Kidney epithelial cell (primary cell): ENCODE measurements around the gene GAA. TPM values are rescaled to one million over a fixed set of nuclear protein-coding genes. Genes with fewer than 3 reads are reported as not detected.

ENCODE experiments used
- DNase-seq: peaks from one replicate; pipeline ENCODE4 v3.0.0-alpha.2; 2010; ENCODE audit warnings: low read depth
- H3K27me3 ChIP-seq: 2 replicates; pipeline ENCODE4 v1.6.0; 2011; ENCODE audit warnings: low read length; ENCODE audit not compliant: control insufficient read depth, insufficient read depth
- H3K36me3 ChIP-seq: 2 replicates; pipeline ENCODE4 v1.5.1; 2011; ENCODE audit warnings: low read length; ENCODE audit not compliant: control insufficient read depth, insufficient read depth
- H3K4me3 ChIP-seq: 2 replicates; pipeline ENCODE4 v1.5.1; 2011; ENCODE audit warnings: low read depth, mild to moderate bottlenecking, control low read depth, low read length
- total RNA-seq: library from RNA; depleted of rRNA; stranded (reverse); fragments of >200 nt; gene quantifications from 2 replicates; pipeline ENCODE4 v1.2.3, GENCODE V29; 2015
- TF ChIP-seq, protein P1 (sequence below): IDR thresholded peaks from 2 replicates; pipeline ENCODE4 v1.5.1; 2011; ENCODE audit warnings: mild to moderate bottlenecking, moderate library complexity, low read length, control low read depth, inconsistent platforms; ENCODE audit not compliant: insufficient read depth, poor library complexity, severe bottlenecking

GAA gene
- total RNA-seq, 1 donor from 2014 or later, result 60.9 TPM

DNA sequence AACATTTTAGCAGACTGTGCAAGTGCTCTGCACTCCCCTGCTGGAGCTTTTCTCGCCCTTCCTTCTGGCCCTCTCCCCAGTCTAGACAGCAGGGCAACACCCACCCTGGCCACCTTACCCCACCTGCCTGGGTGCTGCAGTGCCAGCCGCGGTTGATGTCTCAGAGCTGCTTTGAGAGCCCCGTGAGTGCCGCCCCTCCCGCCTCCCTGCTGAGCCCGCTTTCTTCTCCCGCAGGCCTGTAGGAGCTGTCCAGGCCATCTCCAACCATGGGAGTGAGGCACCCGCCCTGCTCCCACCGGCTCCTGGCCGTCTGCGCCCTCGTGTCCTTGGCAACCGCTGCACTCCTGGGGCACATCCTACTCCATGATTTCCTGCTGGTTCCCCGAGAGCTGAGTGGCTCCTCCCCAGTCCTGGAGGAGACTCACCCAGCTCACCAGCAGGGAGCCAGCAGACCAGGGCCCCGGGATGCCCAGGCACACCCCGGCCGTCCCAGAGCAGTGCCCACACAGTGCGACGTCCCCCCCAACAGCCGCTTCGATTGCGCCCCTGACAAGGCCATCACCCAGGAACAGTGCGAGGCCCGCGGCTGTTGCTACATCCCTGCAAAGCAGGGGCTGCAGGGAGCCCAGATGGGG, 3.1 kb downstream of the GAA start:
- no peaks in the 10 kb centered on the region for H3K27me3 ChIP-seq
- TF ChIP-seq, protein P1, sequence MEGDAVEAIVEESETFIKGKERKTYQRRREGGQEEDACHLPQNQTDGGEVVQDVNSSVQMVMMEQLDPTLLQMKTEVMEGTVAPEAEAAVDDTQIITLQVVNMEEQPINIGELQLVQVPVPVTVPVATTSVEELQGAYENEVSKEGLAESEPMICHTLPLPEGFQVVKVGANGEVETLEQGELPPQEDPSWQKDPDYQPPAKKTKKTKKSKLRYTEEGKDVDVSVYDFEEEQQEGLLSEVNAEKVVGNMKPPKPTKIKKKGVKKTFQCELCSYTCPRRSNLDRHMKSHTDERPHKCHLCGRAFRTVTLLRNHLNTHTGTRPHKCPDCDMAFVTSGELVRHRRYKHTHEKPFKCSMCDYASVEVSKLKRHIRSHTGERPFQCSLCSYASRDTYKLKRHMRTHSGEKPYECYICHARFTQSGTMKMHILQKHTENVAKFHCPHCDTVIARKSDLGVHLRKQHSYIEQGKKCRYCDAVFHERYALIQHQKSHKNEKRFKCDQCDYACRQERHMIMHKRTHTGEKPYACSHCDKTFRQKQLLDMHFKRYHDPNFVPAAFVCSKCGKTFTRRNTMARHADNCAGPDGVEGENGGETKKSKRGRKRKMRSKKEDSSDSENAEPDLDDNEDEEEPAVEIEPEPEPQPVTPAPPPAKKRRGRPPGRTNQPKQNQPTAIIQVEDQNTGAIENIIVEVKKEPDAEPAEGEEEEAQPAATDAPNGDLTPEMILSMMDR, result no peak
- H3K4me3 ChIP-seq, result no peak overlapping the region
- no peak for DNase-seq
- no peaks in the 10 kb centered on the region for H3K36me3 ChIP-seq

DNA sequence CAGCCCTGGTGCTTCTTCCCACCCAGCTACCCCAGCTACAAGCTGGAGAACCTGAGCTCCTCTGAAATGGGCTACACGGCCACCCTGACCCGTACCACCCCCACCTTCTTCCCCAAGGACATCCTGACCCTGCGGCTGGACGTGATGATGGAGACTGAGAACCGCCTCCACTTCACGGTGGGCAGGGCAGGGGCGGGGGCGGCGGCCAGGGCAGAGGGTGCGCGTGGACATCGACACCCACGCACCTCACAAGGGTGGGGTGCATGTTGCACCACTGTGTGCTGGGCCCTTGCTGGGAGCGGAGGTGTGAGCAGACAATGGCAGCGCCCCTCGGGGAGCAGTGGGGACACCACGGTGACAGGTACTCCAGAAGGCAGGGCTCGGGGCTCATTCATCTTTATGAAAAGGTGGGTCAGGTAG, 3.6 kb downstream of the GAA start:
- no peak for DNase-seq
- H3K4me3 ChIP-seq, result no peak overlapping the region
- TF ChIP-seq, protein P1, result no peak
- H3K27me3 ChIP-seq, result no peaks in the 10 kb centered on the region
- no peaks in the 10 kb centered on the region for H3K36me3 ChIP-seq

DNA sequence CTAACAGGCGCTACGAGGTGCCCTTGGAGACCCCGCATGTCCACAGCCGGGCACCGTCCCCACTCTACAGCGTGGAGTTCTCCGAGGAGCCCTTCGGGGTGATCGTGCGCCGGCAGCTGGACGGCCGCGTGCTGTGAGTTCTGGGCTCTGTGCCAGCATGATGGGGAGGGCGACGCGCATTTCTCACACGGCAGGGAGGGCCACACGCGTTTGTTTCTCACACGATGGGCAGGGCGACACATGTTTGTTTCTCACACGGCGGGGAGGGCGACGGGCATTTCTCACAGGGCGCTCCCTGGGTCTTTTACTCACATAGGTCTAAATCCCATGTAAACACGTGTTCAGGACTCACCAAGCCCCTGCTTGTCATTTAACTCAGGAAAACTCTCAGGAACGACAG, 4.4 kb downstream of the GAA start:
- H3K4me3 ChIP-seq, result no peak overlapping the region
- TF ChIP-seq, protein P1, result no peak
- DNase-seq, result no peak
- H3K36me3 ChIP-seq, result no peaks in the 10 kb centered on the region
- no peaks in the 10 kb centered on the region for H3K27me3 ChIP-seq

DNA sequence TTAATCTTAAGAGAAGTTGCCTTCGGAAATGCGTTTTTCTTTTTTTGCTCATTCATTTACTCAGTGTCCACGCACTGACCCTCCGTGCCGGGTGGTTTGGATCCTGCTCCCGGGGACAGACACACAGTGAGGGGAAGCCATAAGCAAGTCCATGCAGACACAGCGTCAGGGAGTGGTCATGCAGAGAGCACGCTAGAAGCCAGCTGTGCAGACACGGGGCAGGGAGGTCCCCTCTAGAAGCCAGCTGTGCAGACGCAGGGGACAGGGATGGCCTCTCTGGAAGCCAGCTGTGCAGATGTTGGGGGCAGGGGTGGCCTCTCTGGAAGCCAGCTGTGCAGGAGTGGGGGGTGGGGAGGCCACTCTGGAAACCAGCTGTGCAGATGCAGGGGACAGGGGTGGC, 4.8 kb downstream of the GAA start:
- Histone ChIP-seq H3K4me3 (no peak overlapping the region), H3K27me3 (no peaks in the 10 kb centered on the region), H3K36me3 (no peaks in the 10 kb centered on the region)
- no peak for DNase-seq
- TF ChIP-seq, protein P1, result no peak

DNA sequence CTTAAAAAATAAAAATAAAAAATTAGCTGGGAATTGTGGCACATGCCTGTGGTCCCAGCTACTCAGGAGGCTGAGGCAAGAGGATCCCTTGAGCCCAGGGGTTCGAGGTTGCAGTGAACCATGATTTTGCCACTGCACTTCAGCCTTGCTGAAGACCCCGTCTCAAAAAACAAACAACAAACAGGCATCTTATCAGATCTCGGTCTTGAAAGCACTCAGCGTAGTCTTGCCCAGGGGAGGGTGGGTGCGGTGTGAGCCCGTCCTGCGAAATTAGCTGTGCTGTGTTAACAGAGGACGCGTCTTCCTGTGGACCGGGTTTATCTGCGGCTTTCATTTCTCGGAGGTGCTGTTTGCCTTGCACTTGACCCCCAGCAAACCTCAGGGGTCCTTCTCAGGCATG, 5.4 kb downstream of the GAA start:
- Histone ChIP-seq H3K27me3 (no peaks in the 10 kb centered on the region), H3K36me3 (no peaks in the 10 kb centered on the region), H3K4me3 (no peak overlapping the region)
- no peak for DNase-seq
- TF ChIP-seq, protein P1, result no peak
